ENCODE results near the gene PREX1.

- TF ChIP-seq, protein P1, sequence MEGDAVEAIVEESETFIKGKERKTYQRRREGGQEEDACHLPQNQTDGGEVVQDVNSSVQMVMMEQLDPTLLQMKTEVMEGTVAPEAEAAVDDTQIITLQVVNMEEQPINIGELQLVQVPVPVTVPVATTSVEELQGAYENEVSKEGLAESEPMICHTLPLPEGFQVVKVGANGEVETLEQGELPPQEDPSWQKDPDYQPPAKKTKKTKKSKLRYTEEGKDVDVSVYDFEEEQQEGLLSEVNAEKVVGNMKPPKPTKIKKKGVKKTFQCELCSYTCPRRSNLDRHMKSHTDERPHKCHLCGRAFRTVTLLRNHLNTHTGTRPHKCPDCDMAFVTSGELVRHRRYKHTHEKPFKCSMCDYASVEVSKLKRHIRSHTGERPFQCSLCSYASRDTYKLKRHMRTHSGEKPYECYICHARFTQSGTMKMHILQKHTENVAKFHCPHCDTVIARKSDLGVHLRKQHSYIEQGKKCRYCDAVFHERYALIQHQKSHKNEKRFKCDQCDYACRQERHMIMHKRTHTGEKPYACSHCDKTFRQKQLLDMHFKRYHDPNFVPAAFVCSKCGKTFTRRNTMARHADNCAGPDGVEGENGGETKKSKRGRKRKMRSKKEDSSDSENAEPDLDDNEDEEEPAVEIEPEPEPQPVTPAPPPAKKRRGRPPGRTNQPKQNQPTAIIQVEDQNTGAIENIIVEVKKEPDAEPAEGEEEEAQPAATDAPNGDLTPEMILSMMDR (IDR thresholded peaks at IDR 0.05 in 8 of 11, conservative IDR thresholded peaks at IDR 0.05 in 3 of 11), result no peak
- peak in 1 of 3 donors; percentile 50 for TF ChIP-seq POLR2AphosphoS5 (IDR thresholded peaks at IDR 0.05)
- TF ChIP-seq POLR2A (IDR thresholded peaks at IDR 0.05), result no peak
Observed at GRCh38 chr20:48649104-48649626, 178.6 kb downstream of the PREX1 start.

All from spleen (tissue), 7 donors.